HG03460 (cell line): ENCODE measurements around the gene FBN1.

Experiments
- ATAC-seq: cut with Tn5 transposase; IDR thresholded peaks from one replicate; pipeline ENCODE4 v1.9.1; 2021; ENCODE audit not compliant: unreplicated experiment

Gene FBN1

GRCh38 chr15:48409623-48410022 is 235.9 kb downstream of the FBN1 start:
- no peak for ATAC-seq

- no peak for ATAC-seq
Measured at GRCh38 chr15:48408327-48408726, 237.2 kb downstream of the FBN1 start.

GRCh38 chr15:48407646-48408045 is 237.9 kb downstream of the FBN1 start:
- ATAC-seq: no peak

- no peak for ATAC-seq
Measured at GRCh38 chr15:48406911-48407310, 238.6 kb downstream of the FBN1 start.

GRCh38 chr15:48406266-48406891 is 239.1 kb downstream of the FBN1 start:
- ATAC-seq: no peak

- no peak for ATAC-seq
Measured at GRCh38 chr15:48402427-48403177, 242.9 kb downstream of the FBN1 start.

- no peak for ATAC-seq
Measured at GRCh38 chr15:48400086-48400485, 245.4 kb downstream of the FBN1 start.

GRCh38 chr15:48397841-48398240 is 247.7 kb downstream of the FBN1 start:
- no peak for ATAC-seq

- ATAC-seq: no peak
Measured at GRCh38 chr15:48396020-48396419, 249.5 kb downstream of the FBN1 start.

- no peak for ATAC-seq
Measured at GRCh38 chr15:48395521-48396011, 249.9 kb downstream of the FBN1 start.

- no peak for ATAC-seq
Measured at GRCh38 chr15:48394970-48395369, 250.5 kb downstream of the FBN1 start.

- ATAC-seq: no peak
Measured at GRCh38 chr15:48393645-48394506, 251.6 kb downstream of the FBN1 start.

GRCh38 chr15:48392356-48392755 is 253.2 kb downstream of the FBN1 start:
- ATAC-seq: no peak

GRCh38 chr15:48391950-48392349 is 253.6 kb downstream of the FBN1 start:
- no peak for ATAC-seq

- ATAC-seq: no peak
Measured at GRCh38 chr15:48389691-48390143, 255.8 kb downstream of the FBN1 start.

- ATAC-seq: no peak
Measured at GRCh38 chr15:48388910-48389309, 256.6 kb downstream of the FBN1 start.

- no peak for ATAC-seq
Measured at GRCh38 chr15:48388016-48388851, 257.3 kb downstream of the FBN1 start.

- no peak for ATAC-seq
Measured at GRCh38 chr15:48385031-48385830, 260.3 kb downstream of the FBN1 start.

GRCh38 chr15:48384616-48385015 is 260.9 kb downstream of the FBN1 start:
- no peak for ATAC-seq

- no peak for ATAC-seq
Measured at GRCh38 chr15:48383031-48383430, 262.5 kb downstream of the FBN1 start.
